A673 (cell line): ENCODE data around the gene CTNNA2. TPM values are rescaled to one million over a fixed set of nuclear protein-coding genes. Genes with fewer than 3 reads are reported as not detected.

Experiments used
- BruUV-seq: library from RNA; stranded (reverse); fragments of 400-500 nt; replicated peaks from 2 replicates; lab custom pipeline; 2021; lab: Mats Ljungman, UMichigan
- CTCF ChIA-PET: fragments of 300-600 bp; sonication (Branson Sonifier 250); formaldehyde crosslinking; loops from one replicate; lab custom pipeline; 2022; ENCODE audit warnings: antibody characterized with exemption; lab: Charles Lee
- POLR2A ChIA-PET: fragments of 300-600 bp; sonication (Branson Sonifier 250); formaldehyde crosslinking; loops from one replicate; lab custom pipeline; 2022; ENCODE audit warnings: antibody characterized with exemption; ENCODE audit not compliant: low non-redundant PET; lab: Charles Lee
- DNase-seq: peaks from one replicate; pipeline ENCODE4 v3.0.0-alpha.2; 2015; ENCODE audit warnings: low spot score
- H3K27ac ChIP-seq: fragments of 200-600 bp; sonication (generic); 2 replicates; pipeline ENCODE4 v1.5.1; 2016; ENCODE audit warnings: mixed run types, low read depth, mild to moderate bottlenecking, mixed read lengths, antibody characterized with exemption, low read length; ENCODE audit not compliant: poor library complexity, severe bottlenecking
- H3K27me3 ChIP-seq: fragments of 200-600 bp; sonication (generic); replicated peaks from 2 replicates; pipeline ENCODE4 v1.6.1; 2017; ENCODE audit warnings: mixed run types, low read depth, mild to moderate bottlenecking, mixed read lengths, antibody characterized with exemption, low read length; ENCODE audit not compliant: insufficient read depth, poor library complexity
- H3K36me3 ChIP-seq: fragments of 200-600 bp; sonication (generic); 2 replicates; pipeline ENCODE4 v1.6.1; 2016; ENCODE audit warnings: mixed run types, mild to moderate bottlenecking, mixed read lengths, antibody characterized with exemption, low read length; ENCODE audit not compliant: insufficient read depth, poor library complexity, severe bottlenecking
- H3K4me1 ChIP-seq: fragments of 200-600 bp; sonication (generic); 2 replicates; pipeline ENCODE4 v1.6.1; 2017; ENCODE audit warnings: mixed run types, mild to moderate bottlenecking, mixed read lengths, antibody characterized with exemption, low read length; ENCODE audit not compliant: insufficient read depth, poor library complexity, severe bottlenecking
- H3K4me3 ChIP-seq: fragments of 200-600 bp; sonication (generic); 2 replicates; pipeline ENCODE4 v1.5.1; 2016; ENCODE audit warnings: low read depth, mixed run types, mild to moderate bottlenecking, mixed read lengths, low read length; ENCODE audit not compliant: poor library complexity, severe bottlenecking
- H3K9me3 ChIP-seq: fragments of 200-600 bp; sonication (generic); 2 replicates; pipeline ENCODE4 v1.6.1; 2016; ENCODE audit warnings: mixed run types, low read depth, mild to moderate bottlenecking, mixed read lengths, antibody characterized with exemption, low read length; ENCODE audit not compliant: poor library complexity, severe bottlenecking
- CTCF ChIP-seq: fragments of 300-800, 200-600 bp; sonication (generic); conservative IDR thresholded peaks from 2 replicates; pipeline ENCODE4 v1.5.1; 2017; ENCODE audit warnings: low read depth, mild to moderate bottlenecking, antibody characterized with exemption, low read length, moderate library complexity, mixed read lengths
- EZH2 ChIP-seq: fragments of 200-600 bp; sonication (generic); IDR thresholded peaks from 2 replicates; pipeline ENCODE4 v1.6.1; 2017; ENCODE audit warnings: borderline replicate concordance, low read depth, mild to moderate bottlenecking, mixed read lengths, antibody characterized with exemption, low read length; ENCODE audit not compliant: poor library complexity, severe bottlenecking
- intact Hi-C: fragments of 100-400 bp; cut with micrococcal nuclease; formaldehyde crosslinking; loops from one replicate; pipeline ENCODE4 v1.10.0; 2022; ENCODE audit not compliant: unreplicated experiment
- total RNA-seq: library from RNA; stranded (reverse); gene quantifications from 2 replicates; pipeline ENCODE4 v1.2.3, GENCODE V29; 2021

CTNNA2 gene
- total RNA-seq, 1 experiment from 2014 or later: not detected

GRCh38 chr2:80496346-80496745 lies 983.5 kb downstream of the CTNNA2 start:
- BruUV-seq: no TSS peak
- H3K27me3 ChIP-seq: no peaks in the 10 kb centered on the region
- intact Hi-C loops: loop anchor here (5.0 to 10.0 kb wide), 2 partner anchors 422 to 559 kb away; no protein-coding TSS in a partner anchor
- no peak overlapping the region for H3K27ac ChIP-seq
- no peak for DNase-seq
- CTCF ChIA-PET: no interaction called here
- no peak overlapping the region for H3K4me3 ChIP-seq
- H3K36me3 ChIP-seq: no peaks in the 10 kb centered on the region
- no peaks in the 10 kb centered on the region for H3K9me3 ChIP-seq
- TF ChIP-seq CTCF (no peak), EZH2 (no peak)
- H3K4me1 ChIP-seq: no peaks in the 10 kb centered on the region
- POLR2A ChIA-PET: no interaction called here

- no peak for TF ChIP-seq EZH2
- no peak for TF ChIP-seq CTCF
- ChIA-PET CTCF (no interaction called here), POLR2A (no interaction called here)
- Histone ChIP-seq H3K27ac (no peak overlapping the region), H3K27me3 (no peaks in the 10 kb centered on the region), H3K36me3 (no peaks in the 10 kb centered on the region), H3K4me3 (no peak overlapping the region), H3K4me1 (no peaks in the 10 kb centered on the region), H3K9me3 (no peaks in the 10 kb centered on the region)
- no TSS peak for BruUV-seq
- DNase-seq: no peak
- intact Hi-C loops: loop anchor here (5.0 to 10.0 kb wide), 2 partner anchors 422 to 559 kb away; no protein-coding TSS in a partner anchor
Observed at GRCh38 chr2:80496775-80497174, 983.9 kb downstream of the CTNNA2 start.

GRCh38 chr2:80499095-80499494 lies 986.2 kb downstream of the CTNNA2 start:
- no peaks in the 10 kb centered on the region for H3K4me1 ChIP-seq
- no peaks in the 10 kb centered on the region for H3K9me3 ChIP-seq
- no peak overlapping the region for H3K27ac ChIP-seq
- BruUV-seq: no TSS peak
- H3K36me3 ChIP-seq: no peaks in the 10 kb centered on the region
- no peaks in the 10 kb centered on the region for H3K27me3 ChIP-seq
- no peak overlapping the region for H3K4me3 ChIP-seq
- DNase-seq: peak; percentile 32
- TF ChIP-seq EZH2: no peak
- peak; percentile 60 for TF ChIP-seq CTCF
- intact Hi-C loops: loop anchor here (2.0 to 10.0 kb wide), 3 partner anchors 172 to 562 kb away; no protein-coding TSS in a partner anchor
- ChIA-PET CTCF (interaction anchor here (1.3 kb wide), 1 partner anchor 173 kb away, joined by 6 read pairs; no protein-coding TSS in a partner anchor), POLR2A (no interaction called here)
